NOMO-1 treated with DMSO at 0.1 percent for 48 hours (cell line): ENCODE measurements around the gene GRID2IP.

Experiments
- DNase-seq: peaks from one replicate; lab custom pipeline; 2025; ENCODE audit not compliant: unreplicated experiment; lab: John Stamatoyannopoulos, UW

GRID2IP gene

DNA sequence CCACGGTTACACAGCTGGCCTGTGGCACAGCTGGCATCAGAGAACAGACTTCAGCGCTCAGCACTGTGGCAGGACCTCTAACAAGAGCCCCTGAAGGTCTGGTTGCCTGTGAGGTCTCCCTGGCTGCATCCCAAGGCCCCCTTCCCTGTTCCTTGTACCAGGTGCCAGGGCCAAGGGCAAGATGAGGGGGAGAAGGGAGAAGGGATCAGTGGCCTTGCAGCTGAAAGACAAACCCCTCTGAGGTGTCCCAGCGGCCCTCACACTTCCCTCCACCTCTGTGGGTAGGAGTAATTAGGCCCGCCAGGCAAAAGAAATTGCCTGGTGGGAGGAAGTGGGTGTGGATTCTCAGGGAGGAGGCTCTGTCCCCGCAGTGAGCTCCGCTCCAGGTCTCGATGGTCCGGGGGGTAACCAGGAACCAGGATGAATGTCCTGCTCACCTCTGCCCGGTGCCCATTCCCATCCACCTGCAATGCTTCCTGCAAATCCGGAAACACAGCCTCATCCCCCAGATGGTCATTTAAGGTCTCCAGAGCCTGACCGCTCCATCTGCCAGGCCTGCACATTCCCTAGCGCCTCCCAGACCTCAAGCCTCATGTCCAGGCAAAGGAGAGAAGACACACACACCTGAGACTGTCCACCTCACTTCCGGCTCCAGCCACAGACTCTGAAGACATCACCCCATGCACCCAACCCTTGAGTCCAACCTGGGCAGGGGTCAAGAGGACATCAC is 22.7 kb downstream of the GRID2IP start:
- no peak for DNase-seq

DNA sequence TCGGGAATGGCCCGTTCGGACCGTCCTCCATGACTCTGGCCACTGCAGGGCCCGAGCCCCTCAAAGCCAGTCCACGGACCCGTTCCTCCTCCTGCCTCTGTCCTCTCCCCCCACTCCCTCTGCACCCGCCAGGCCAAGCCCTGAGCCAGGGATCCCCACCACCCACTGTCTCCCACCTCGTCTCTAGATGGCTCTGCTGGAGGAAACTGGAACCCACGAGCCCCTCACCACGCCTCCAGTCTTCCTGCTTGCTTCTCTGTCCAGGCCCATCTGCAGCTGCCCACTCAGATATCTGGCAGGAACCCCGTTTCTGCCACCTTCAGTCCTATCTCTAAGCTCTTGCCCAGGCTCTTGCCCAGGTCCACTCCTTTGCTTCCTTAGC is 24.3 kb downstream of the GRID2IP start:
- no peak for DNase-seq

DNA sequence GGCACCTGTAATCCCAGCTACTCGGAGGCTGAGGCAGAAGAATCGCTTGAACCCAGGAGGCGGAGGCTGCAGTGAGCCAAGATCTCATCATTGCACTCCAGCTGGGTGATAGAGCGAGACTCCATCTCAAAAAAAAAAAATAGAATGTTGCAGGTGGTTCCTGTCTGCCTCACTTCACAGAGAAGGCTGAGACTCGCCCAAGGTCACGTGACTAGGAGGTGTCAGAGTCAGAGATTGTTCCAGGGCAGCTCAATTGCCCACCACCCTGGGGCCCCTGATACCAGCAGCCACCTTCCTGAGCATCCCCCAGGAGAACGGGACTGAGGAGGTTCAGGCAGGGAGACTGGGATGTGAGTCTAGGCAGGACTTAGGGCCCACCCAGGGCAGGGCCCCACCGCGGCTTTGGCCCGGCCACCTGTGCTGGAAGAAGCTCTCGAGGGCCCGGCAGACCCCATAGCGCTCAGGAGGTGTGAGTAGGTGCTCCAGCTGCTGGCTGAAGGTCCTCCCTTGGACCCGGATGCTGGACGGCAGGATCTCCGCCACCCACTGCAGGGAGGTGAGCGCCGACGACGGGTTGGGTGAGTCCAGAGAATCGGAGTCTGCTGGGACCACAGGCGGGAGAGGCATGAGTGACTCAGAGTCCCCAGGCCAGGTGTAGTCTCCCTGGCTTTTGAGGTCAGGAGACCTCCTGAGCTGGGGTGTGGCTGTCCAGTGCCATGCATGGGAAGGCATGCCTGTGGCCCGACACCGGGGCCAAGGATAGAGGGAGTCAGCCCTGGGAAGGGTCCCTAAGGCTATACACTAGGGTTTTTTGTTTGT is 30.9 kb downstream of the GRID2IP start:
- no peak for DNase-seq

DNA sequence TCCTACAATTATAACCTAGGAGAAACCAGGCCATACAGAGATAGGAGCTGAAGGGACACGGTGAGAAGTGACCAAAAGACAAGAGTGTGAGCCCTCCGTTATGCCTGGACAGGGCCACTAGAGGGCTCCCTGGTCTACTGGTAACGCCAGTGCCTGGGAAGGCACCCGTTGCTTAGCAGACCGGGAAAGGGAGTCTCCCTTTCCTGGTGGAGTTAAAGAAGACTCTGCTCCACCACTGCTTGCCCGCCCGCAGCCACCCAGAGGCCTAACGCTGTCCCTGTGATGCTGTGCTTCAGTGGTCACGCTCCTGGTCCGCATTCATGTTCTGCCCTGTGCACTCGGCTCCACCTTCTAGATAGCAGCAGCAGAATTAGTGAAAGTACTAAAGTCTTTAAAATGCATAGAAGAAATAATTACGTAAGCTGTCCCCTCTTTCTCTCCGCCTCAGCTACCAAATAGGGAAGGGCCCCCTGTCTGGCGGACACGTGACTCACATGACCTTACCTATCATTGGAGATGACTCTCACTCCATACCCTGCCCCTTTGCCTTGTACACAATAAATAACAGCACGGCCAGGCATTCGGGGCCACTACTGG is 34.8 kb downstream of the GRID2IP start:
- peak; percentile 82 for DNase-seq

DNA sequence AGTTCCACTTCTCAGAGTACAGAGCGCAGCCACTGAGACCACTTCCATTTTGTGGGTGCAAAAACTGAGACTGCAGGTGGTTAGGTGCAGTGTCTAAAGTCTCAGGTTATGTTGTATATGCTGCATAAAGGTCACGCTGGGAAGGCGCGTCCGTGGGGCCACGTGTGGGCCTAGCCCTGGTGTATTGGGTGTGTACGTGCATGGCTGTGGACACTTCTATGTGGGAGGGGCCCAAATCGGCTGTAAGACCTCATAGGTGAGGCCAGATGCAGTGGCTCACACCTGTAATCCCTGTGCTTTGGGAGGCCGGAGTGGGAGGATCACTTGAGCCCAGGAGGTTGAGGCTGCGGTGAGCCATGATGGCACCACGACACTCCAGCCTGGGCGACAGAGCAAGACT is 37.7 kb downstream of the GRID2IP start:
- DNase-seq: no peak

DNA sequence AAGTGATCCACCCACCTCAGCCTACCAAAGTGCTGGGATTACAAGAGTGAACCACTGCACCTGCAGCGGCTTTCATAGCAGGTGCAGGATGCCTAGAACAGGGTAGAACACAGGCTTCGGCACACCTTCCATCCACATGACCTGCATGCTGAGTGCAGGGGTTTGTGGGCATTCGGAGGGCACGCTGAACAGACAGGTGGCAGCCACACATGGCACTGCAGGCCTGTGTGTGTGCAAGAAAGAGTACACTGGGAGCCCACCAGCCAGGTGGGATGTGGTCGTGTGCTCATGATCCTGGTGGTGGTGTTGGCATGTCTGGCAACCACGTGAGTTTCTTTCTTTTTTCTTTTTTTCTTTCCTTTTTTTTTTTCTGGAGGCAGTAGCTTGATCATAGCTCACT is 38.4 kb downstream of the GRID2IP start:
- no peak for DNase-seq

DNA sequence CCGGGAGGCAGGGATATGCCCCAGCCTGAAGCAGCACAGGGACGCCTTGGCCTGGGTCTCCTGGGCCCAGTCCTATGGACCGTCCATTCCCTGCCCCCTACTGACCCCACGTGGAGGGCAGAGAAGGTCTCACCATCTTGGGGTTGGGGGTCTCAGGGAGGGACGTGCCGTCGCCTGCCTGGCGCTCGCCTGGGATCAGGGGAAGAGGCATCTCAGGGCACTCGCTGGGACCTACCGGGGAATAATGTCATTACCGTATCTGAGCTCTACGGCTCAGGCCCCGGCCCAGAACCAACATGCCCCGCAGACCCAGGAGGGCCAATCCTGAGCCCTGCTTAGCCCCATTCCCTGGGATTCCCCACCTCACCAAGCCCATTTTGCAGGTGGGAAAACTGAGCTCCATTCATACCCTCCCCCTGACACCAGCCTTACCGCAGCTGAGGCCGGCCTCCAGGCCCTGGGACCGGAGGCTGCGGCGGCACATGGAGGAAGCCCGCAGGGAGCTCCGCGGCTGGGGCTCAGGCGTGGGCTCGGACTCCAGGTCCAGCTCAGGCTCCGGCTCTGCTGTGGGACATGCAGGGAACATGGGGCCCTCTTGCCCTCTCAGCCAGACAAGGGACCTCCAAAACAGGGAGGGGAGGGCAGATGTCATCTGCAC is 40.7 kb downstream of the GRID2IP start:
- DNase-seq: no peak

DNA sequence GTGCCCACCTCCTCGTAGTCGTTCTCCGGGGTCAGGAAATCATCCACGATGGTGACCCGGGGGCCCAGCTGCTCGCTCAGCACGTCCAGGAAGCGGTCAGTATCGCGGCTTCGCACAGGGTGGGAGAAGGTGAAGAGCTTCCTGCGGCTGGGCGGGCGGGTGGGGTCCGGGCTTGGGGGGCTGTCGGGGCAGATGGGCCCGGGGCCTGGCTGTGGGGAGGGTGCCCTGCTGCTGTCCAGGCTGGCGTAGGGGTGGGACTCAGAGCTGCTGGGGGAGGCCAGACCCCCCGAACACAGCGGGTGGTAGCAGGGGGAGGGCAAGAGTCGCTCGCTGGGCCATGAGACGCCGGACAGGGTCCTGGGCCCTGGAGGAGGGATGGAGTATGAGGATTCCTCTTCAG is 42.3 kb downstream of the GRID2IP start:
- no peak for DNase-seq

DNA sequence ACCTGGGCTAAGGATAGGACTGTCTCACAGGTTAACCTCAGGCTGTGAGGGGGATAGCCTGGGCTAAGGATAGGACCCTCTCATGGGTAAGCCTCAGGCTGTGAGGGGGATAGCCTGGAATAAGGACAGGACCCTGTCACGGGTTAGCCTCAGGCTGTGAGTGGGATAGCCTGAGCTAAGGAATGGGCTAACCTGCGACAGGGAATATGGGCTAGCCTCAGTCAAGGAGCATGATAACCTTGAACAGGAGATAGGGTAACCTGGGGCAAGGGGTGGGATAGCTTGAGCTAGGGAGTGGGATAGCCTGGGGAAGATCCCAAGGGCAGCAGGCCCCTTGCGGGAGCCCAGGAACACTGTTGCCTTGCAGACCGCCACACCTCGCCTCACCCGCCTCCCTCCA is 42.7 kb downstream of the GRID2IP start:
- no peak for DNase-seq

DNA sequence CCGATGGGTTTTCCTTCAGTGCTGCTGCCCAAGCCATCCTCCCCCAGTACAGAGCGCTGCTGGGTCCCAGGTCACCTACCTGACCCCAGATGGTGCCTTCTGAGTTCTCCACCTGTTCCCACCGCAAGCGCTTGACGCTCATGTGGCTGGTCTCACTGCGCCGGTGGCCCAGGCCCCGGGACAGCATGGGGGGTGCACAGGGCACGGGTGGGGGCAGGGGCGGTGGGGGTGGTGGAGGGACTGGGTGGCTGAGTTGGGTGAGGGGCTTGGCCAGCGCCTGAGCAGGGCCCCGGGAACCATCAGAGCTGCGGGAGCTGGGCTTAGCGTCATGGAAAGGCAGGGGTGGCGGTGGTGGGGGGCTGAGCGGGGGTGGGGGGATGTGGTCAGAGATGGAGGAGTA is 43.4 kb downstream of the GRID2IP start:
- DNase-seq: no peak

DNA sequence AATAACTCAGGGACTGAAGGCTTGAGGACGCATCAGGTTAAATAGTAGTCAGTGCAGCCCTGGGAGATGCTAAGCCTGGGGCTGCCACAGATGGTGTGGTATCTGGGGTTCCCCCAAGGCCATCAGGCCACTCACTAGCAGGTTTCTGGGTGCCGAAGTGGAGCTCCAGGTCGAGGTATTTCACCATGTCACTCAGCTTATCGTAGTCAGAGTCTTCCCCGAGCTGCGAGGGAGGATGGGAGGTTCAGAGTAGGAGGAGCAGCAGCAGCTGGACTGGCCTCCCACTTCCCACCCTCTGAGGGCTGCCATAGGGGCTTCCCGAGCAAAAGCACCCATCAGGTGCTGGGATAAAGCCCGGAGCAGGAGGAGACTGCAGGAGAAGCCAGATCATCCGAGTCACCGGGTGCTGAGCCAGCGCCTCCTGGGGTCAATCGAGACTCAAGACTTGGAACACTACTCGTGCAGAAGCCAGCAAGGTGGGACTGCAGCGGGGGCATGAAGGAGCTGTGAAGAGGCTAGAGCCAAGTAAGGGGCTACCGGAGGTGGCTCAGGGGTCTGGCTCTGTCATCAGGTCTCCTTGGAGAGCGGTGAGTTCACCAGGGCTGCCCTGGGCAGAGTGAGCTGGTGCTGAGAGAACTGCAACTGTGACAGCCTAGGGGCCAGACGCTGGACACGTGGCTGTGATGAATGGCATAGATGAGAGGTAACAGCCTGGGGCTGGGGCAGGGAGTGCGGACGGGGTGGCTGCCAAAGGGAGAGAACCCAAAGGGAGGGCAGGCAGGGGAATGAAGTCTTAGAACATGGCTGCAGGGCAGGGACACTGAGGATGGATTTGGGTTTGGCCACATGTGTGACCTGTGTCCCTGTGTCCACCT is 45.3 kb downstream of the GRID2IP start:
- DNase-seq: no peak

DNA sequence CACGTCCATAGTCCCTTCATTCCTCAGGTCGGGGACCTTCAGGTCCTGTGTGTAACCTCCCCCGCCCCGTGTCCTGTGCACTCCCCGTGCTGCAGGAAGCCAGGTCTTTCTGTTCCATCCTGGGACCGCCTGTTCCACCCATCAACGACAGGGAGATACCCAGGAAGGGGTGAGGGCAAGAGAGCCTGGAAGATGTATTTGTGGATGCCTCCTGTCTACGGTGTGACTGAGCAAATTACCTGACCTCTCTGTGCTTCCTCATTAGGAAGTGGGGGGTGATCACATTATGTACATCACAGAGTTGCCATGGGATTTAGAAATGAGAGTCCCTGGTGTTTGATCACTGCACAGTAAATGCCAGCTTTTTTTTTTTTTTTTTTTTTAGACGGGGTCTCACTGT is 46.3 kb downstream of the GRID2IP start:
- no peak for DNase-seq

DNA sequence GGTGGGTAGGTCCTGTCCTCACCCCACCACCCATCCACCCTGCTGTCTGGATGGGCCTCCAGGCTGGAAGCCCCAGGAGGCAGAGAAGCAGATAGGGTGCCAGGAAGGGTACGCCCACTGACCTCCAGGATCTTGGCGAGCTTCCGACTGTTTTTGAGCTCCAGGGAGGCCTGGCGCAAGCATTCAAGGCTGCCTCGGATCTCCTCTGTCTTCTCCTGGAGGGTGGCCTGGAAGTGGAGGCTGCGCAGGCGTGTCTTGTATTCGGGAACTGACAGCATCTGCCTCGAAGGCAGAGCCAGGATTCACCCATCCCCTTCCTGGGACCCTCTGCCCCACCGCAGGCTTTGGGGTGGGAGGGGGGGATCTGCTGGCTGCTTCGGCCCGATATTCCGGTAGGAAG is 48.4 kb downstream of the GRID2IP start:
- no peak for DNase-seq

DNA sequence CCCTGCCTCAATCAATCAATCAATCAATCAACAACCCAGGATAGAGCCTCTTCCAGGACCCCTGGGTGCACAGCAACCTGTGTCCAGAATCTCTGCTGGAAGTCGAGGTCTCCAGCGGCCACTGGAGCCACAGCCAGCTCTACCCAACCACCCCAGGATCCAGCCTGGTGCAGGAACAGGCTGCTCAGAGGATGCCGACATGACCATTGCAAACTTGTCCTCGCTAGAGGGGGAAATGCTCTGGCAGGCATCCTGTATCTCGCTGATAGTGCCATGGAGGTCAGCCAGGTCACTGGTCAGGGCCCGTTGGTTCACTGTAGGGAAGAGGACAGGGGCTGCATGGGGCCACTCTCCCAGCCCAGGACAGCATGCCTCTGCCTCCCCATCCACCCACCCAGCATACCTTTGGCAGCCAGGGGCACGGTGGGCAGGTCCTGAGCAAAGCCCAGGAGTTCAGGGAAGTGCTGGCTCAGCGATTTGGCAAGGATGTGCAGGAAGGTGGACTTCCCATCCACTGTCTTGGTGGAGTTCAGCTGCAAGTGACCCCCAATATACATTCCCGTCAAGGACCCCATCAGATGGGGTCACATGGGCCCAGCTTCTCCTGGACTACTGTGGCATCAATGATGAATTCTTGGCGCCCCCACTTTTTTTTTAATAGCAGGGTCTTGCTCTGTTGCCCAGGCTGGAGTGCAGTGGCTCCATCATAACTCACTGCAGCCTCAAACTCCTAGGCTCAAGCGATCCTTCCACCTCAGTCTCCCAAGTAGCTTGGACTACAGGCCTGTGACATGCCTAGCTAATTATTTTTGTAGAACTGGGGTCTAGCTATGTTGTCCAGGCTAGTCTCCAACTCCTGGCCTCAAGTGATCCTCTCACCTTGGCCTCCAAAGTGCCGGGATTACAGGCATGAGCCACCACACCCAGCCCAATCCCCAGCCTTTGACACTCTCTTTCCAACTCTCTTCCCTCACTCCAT is 49.4 kb downstream of the GRID2IP start:
- no peak for DNase-seq

DNA sequence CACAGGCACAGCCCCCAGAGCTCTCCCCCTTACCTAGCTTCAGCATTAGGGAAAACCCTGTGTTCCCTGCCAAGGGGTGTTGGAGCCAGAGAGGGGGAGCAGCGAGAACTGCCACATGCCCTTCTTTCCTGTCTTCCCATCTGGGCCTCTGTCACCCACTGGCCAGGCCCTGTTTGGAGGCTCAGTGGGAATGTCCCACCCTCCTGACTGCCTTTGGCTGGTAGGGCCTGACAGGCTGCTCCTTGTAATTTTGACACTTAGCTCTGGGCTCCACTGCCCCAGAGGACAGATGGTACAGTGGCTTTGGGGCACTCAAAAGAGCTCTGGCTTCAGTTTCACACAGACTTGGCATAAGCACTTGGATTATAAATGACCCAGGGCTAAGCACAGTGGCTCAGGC is 50.6 kb downstream of the GRID2IP start:
- no peak for DNase-seq

DNA sequence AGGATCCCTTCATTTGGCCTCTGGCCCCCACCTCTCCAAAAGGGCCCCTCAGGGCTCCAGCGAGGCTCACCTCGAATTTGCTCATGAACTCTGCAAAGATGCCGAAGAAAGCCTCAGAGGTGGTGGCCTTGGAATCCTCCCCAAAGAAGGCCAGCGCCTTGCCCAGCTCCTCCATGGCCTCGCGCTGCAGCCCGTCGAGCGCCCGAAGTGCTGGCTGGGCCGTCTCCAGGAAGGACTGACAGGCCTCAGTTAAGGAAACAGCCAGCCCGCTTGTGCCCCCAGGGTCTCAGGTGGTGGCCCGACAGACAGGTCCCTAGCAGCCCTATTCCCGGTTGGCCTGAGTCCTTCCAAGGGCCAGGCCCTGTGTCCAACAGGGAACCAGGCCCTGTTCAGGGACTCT is 53.3 kb downstream of the GRID2IP start:
- DNase-seq: no peak

DNA sequence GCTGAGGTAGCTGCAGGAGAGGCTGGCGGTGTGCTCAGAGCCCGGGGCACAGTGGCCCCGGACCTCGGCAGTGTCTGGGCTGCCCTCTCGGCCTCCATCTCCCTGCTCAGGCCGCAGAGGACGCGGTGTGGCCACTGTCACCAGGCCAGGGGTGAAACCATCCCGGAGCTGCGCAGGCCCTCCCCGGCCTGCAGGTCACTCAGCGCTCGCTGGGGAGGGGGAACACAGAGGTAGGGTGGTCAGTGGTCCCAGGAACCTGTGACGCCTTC is 53.7 kb downstream of the GRID2IP start:
- no peak for DNase-seq

DNA sequence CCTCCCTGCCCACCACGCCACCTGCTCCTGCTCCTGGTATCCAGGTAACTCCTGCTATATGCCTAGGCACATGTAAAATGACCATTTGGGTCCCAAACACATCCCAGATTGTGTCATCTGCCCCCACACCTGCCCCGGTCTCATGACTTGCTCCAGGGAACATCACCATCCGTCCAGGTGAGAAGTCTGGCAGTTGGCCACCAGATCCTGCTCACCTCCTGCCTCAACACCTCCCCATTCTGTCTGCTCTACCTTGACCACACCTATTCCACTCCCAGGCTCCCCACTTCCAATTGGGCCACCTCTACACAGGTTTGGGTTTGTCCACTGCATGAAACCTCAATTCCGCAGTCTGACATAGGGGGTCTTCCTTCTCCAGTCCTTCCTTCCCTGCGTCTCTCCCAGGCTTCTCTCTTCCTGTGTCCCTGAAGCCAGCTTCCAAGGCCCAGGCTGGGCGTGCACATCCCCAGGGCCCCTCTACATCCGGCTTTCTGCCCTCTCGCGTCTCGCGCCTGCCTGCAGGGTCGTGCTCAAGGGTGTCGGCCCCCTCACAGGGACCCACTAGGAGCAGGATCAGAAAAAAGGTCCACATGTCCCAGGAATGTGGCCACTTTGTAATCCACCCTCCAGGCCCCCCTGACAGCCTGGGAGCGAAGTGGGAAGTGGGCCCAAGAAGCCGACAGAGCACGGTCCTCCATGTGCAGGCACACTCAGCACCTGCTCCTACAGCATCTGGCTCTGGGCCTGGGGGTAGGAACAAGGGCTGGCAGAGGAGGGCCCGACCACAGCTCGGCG is 54.2 kb downstream of the GRID2IP start:
- DNase-seq: no peak

DNA sequence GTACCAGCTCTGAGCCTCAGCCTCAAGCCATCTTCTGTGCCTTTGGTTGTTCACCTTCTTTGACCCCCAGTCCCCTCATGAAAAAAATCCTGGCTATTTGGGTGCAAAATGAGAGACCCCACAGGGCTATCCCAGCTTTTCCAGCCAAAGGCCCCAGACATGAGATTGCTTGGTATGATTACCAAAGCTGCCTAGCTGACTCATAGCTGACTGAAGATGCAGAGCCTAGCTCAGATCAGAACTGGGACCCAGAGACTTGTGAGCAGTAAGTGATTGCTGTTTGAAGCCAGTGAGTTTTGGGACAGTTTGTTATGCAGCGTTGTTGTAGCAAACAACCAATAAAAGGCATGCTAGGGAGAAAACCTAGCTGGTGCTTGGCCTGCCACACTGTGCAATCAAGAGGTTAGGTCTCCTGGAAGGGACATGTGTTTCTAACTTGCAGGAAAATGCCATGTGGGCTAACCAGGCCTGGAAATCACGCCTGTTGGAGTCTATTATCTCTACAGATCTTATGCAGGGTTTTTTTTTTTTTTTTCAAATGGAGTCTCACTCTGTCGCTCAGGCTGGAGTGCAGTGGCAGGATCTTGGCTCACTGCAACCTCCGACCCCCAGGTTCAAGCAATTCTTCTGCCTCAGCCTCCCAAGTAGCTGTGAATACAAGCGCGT is 55.5 kb downstream of the GRID2IP start:
- no peak for DNase-seq
